Fibroblast of skin of back (primary cell): ENCODE data around the gene HOXA13. TPM values are rescaled to one million over a fixed set of nuclear protein-coding genes. Genes with fewer than 3 reads are reported as not detected.

Source experiments
- DNase-seq: peaks from one replicate; pipeline ENCODE4 v3.0.0-alpha.2; 2013
- polyA plus RNA-seq, 2 experiments: library from polyadenylated mRNA; unstranded; fragments of 120-200 nt; gene quantifications; one replicate each; pipeline ENCODE4 v1.2.1, GENCODE V29; 2013; ENCODE audit not compliant: insufficient read length in 2 of 2

HOXA13 gene
- not detected for polyA plus RNA-seq (2013, experiment 1 of 2; ENCODE audit: insufficient read length)
- polyA plus RNA-seq (2013, experiment 2 of 2; ENCODE audit: insufficient read length), result not detected

DNA sequence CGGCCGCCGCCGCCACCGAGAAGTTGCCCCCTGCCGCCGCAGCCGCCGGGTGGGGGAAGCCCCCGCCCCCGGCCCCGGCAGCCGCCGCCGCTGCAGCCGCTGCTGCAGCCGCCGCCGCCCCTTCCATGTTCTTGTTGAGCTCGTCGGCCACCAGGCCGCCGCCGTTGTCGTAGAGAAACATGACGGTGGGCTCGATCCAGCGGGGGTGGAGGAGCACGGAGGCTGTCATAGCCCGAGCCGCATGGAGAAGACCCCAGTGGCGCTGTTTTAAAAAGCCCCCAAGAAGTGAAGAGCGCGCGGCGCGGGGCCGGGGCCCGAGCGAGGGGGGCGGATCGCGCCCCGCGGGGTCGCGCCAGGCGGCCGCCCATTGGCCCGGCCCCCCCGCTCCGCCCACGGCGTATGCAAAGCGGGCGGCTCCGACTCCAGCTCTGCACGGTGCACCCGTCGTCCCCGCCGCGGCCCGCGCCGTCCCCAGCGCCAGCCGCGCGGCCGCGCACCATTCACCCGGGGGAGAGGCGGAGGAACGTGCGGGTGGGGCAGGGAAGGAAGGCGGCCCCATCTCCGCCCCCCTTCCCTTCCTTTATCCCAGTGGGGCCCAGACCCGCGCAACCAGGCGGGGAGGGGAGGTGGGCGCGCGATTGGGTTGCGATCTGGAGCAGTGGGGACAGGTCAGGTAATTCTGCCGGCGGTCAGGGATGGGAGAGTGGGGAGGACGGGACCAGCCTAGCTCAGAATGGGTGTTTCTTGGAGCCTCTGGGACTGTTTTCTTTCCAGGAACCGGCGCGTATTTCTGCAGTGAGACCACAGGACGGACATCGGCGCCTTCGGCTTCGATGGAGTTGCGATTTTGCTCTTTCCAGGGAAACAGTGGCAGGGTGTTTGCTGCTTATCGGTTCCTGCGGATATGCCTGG is at the start of gene HOXA13:
TSS of gene HOXA13 (minus strand) at position 243 of the 912 bp plus-strand sequence. CDS start at position 229, 14 bp downstream.
- DNase-seq, result peak; percentile 16

DNA sequence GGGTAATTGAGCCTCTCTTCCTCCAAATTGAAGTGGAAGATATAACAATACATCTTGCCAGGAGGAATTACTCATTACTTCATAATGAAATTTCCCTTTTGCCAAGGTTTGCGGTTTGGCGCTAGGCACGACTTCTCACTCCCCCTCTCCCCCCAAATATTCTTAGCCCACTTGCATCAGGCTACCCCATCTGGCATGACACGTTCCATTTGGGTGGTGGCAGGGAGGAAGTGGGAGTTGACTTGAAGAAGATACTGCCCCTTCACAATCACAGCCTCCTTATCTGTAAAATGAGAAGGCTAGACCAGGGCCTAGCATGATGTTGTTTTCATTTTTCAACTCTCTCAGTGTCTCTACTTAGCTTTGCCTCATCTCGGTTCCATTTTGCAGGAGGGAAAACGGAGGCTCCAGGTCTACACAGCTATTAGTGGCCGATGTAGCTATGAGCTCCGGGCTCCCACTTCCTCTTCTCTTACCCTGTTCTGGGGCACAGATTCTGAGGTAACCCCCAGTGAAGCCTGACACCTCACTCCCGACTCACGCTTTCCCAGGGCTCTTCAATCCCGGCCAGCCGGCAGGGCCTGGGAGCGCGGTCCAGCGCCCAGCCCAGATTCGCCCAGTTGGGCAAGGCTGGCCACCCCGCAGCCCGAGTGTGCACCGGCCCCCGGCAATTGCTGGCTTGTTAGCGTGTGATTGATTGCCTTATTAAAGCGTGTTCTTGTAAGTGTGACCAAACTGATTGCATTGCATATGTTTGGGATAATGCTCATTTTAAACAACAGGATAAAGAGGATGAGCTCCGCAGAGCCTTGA is 49.2 kb upstream of the HOXA13 start:
- peak; percentile 16 for DNase-seq

DNA sequence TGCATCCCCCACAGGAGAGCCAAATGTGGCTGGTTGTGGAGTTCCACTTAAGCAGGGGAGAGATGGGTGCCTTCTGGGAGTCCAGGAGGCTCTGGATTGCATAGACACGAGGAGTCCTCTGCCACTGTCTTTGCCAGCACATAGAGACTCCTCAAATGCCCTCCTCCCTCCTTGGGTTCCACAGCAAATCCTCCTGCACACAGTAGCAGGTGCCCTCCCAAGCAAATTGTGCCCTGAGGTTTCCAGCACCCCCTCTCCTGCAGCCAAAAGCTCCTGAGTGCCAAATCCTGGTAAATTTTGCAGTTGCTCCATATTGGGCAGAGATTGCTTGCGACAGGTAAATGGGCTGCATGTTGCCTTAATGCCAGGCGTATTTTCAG is 48.5 kb upstream of the HOXA13 start:
- no peak for DNase-seq

DNA sequence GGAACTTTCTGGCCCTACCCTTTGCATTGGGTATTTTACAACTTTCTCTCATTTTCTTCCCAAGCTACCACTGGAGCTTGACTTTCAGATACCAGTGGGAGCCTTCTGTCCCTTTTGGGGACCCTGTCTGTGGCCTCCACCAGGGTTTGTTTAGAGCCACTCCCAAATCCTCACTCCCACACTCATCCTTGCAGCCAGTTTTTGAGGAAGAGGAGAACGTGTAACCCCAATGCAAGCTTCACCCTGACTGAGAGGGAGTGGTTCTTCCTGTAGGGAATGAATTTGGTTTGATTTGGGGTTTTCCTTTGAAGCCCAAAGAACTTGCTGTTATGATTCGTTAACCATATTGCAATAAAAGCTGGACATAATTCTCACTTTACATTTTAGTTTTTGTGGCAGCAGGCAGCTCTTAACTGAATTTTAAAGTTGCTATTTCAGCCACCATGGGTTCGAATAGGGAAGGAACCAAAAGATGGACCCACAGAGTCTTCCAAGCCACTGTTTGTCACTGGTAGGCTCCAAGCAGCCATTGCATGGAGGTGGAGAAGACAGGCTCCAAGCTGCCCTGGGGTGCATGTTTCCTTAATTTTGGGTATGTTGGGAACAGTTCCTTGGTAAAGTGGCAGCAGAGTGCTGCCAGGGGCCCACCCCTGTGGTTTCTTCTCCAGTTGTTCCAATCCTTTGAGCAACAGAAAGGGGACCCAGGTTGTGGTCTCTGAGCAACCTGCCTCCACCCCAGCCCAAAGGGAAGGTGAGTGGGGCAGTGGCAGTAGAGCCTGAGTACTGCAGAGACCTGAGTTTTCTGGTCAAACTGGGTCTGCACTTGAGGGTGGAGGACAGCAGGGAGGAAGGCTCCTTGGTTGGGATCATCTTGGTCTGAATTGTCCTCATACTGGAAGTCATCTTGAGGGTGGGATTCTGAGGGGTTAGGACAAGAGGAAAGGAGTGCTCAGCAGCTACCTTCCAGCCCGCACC is 47.8 kb upstream of the HOXA13 start:
- no peak for DNase-seq

DNA sequence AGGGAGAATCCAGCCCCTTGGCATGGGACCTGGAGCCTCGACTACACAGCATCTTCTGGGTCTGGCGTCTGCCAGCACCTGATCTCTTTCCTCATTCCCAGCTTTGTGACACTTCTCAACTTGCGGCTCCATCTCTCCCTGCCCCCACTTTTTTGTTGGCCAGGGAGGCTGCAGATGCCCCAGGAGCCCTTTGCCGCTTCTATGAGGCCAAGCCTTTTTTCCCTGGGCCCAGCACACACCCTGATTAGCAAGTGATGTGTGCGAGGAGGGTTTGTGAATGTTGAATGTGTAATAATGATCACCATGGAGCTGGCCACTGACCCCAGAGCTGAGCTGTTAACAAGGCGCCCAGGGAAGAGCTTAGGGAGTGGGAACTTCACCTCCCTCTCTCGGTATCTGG is 47.1 kb upstream of the HOXA13 start:
- DNase-seq, result no peak

DNA sequence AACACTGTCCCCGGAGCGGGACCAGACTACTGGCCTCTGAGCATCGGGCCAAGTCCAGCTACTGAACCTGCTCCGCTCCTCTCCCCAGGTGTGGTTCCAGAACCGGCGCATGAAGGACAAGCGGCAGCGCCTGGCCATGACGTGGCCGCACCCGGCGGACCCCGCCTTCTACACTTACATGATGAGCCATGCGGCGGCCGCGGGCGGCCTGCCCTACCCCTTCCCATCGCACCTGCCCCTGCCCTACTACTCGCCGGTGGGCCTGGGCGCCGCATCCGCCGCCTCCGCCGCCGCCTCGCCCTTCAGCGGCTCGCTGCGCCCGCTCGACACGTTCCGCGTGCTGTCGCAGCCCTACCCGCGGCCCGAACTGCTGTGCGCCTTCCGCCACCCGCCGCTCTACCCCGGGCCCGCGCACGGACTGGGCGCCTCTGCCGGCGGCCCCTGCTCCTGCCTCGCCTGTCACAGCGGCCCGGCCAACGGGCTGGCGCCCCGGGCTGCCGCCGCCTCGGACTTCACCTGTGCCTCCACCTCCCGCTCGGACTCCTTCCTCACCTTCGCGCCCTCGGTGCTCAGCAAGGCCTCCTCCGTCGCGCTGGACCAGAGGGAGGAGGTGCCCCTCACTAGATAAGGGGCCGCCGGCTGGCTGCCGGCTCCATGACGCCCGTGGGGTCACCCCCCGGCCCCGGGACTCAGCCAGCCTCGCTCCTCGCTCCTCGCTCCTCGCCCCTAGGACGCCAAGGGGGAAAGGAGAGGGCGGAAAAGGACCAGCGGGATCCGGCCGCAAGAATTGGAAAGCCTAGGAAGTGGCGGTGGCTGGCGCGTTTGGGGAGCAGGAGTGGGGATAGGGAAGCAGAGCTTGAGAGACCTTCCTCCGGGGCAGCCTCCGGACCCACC is 46.2 kb upstream of the HOXA13 start:
- DNase-seq, result no peak

DNA sequence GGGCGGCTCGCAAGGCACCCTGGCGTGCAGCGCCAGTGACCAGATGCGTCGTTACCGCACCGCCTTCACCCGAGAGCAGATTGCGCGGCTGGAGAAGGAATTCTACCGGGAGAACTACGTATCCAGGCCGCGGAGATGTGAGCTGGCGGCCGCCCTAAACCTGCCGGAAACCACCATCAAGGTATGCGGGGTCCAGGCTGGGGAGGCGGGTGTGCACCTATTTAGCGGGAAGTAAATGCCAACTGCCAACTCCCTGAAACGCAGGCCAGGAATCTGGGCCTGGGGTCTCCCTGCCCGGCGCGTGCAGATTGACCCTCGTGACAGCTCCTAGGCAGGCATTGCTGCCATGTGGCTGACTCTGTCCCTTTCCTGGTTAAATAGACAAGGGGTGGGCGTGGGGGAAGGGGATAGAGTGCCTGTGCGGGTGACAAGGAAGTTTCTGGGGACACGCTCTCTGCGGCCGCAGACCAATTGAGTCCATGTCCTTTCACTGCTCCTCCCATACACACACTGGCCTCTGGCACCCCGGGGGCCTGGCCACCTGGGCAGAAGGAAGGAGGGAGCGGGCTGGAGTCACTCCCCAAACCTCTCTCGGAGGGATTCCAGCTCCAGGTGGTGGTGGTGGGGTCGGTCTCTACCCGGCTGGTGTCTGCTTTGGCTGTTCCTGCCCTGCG is 45.4 kb upstream of the HOXA13 start:
- no peak for DNase-seq

DNA sequence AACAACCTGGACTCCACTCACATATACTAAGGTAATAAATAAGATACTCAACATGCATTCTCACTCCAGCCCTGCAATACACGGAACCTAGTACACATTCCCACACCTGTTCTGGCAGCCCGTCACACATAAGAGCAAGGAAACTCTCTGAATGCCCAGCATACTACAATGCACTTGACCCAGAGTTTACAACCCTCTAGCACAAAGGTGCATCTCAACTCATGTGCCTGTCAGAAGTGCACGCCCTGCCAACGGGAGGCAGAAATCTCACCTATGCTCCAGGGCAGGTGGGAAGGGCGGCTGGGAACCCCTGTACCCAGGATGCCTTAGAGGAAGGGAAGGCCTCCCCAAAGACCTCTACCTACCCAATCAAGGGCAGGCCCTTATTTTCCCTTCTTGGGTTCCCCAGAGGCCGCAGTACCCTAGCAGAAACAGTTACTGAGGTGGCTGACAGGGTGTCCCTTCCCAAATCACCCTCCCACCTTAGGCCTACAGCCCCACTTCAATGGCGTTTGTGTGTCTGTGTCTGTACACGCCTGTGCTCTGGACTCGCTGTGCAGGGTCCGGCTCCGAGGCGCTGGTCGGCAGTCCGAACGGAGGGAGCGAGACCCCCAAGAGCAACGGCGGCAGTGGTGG is 44.7 kb upstream of the HOXA13 start:
- DNase-seq, result no peak

DNA sequence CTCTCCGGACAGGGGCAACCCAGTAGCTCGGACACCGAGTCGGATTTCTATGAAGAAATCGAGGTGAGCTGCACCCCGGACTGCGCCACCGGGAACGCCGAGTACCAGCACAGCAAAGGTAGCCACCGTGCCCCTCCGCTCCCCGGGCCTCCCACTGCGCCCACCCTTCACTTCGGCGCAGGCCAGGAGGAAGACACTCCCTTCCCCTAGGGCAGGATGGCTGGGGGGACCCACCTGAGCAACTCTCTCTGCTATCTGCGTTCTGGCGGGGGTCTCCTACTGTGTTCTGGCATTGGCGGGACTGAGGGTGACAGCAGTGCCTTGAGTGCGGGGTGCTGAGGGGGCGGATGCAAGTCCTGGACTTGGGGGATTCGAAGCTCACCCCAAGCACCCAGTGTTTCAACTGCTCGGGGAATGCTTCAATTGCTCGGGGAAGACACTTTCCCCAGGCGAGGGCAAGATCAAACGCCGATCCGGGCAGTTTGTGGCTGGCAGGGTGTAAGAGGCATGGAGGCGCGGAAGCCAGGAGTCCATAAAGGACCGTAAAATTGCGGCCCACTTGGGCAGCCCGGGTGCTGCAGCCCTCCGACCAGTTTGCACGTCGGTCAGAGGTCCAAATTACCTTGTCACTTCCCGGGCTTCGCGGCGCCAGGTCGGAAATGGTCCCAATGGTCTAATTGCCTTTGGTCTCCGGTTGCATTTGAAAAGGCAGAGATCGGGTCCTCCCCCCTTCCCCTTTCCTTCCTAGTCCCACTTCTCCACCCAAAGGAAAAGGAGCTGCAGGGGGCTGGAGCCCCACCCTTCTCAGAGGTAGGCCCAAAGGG is 43.7 kb upstream of the HOXA13 start:
- no peak for DNase-seq

DNA sequence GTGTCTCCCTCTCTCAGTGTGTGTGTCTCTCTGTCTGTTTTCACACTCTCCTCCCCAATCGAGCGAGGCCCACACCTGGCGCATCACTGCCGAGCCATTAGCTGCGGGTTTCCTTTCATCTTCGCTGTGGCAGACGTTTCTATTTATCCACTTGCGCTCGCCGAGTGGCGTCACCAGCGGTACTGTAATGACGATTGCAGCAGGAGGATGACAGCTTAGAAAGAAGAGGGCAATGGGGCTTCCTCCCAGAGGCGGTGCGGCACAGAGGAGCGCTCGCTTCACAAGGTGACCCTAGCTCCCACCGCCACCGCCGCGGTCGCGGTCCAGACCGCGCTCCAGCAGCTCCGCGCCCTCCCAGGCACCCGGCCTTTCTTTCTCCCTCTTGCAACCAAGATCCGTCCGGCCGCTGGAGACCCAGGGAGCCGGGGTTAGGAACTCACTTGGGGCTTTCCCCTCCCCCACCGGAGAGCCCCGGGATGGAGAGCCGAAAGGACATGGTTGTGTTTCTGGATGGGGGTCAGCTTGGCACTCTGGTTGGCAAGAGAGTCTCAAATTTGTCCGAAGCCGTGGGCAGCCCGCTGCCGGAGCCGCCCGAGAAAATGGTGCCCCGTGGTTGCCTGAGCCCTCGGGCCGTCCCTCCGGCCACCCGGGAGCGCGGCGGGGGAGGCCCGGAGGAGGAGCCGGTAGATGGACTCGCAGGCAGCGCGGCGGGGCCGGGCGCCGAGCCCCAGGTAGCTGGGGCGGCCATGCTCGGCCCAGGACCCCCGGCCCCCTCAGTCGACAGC is 42.9 kb upstream of the HOXA13 start, which contains the start of gene EVX1:
TSS of gene EVX1 (plus strand) at position 248 of the 785 bp plus-strand sequence. CDS start at position 477, 229 bp downstream.
- DNase-seq, result no peak

DNA sequence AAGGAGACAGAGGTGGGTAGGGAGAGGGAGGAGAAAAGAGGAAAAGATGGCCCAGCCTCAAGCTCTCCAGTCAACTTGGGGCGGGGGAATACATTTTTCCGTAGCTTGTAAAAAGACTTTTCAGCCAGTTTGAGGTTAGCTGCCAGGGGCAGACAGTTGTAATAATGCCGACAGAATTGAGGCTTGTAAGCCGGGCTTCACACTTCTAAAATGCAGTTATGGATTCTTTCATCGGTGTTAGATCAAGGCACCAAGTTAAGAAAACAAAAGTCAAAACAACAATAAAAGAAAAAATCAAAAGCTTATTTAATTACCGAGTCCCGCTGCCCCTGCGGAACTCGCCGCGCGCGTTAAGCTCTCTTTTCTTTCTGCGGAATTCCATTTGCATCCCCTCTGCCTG is 42.3 kb upstream of the HOXA13 start:
- no peak for DNase-seq

DNA sequence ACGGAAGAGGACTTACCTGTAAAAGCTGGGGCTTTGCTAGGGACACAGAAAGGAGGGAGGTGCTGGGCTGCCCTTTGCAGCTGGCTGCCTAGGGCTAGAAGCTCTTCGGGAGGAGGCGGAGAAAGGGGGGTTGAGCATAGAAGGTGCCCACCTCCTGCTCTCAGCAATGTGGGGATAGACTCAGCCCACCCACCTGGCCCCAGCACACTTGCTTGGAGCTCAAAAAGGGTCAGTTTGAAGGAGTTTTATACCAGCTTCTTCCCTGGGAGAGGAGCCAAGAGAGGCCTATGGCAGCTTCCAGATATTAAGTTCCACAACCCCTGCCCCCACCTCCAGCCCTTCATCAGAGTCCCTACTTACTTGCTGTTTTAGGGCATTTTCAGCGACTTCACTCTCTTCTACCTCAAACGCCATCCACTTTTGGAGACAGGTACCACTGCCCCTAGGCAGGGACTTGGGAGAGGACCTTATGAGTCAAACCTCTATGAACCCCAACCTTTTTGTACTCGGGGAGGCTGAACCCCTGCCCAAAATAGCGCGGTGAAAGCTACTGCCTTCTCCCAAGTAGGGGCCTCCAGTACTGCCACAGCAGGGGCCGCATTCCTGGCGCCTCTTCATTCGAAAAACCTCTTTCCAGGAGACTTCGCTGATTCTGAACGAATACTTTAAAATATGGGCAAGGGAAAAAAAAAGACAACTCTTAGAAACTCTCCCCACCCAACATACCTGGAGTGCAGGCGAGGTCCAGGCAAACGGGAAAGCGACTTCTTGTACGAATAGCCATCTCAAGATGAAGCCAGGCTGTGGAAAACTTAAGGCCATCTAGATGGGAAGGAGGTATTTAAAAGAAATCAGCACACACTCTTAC is 41.5 kb upstream of the HOXA13 start:
- no peak for DNase-seq

DNA sequence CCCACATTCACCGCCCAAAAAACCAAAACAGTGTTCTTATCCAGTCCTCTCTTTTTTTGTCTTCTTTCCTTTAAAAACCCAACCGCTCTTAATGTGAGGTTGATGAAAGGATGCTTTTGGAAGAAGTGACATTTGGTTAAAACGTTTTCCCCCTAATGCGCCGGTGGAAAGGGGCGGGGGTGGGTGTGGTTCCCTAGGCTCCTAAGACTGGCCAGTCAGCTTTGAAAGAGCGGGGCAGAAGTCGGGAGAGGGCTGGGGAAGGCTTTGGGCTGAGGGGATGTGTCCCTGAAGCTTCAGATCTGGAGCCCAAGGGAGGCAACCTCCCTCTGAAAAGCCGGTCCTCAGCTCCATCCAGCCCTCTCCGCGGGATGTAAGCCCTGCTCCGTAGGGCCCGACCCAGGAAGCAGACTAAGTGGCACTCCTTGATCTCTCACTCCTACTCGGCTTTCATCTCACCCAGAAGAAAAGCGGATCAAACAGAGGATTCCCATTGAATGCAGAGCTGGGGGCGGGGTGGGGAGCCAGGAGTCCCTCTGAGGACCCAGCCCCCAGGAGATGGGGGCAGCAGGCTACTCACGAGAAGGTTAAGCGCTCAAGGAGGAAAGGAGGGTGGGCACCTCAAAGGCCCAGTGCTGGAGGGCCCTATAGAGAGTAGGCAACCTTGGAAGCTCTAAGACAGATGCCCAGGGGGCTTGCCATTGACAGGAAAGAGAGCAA is 40.3 kb upstream of the HOXA13 start:
- no peak for DNase-seq

DNA sequence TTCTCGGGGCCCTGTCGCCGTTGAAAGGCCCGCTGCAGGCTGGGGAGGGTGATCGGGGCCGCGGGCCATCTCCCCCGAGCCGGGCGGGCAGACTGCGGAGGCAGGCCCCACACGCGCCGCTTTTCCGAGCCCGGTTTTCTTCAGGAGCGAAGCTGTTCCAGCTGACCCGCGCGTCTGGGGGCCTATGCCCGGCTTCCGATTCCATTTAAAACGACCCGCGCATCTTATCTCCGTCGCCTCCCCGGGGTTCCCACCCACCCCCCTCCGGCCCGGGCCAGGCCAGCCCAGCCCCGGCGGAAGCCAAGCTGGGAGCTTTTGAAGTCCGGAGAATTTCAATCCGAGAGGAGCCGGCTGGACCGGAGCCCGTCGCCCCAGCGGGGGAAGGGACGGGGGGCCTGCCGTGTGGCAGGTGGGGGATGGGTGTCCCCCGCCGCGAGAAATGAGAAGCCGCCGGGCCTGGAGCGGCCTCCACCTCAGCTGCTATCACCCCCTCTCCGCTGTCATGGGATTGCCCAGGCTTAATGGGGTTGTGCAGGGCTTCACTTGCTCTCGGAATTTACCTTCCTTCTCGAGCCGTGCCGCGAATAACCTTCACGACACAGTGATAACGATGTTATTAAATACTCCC is 39.6 kb upstream of the HOXA13 start:
- no peak for DNase-seq

DNA sequence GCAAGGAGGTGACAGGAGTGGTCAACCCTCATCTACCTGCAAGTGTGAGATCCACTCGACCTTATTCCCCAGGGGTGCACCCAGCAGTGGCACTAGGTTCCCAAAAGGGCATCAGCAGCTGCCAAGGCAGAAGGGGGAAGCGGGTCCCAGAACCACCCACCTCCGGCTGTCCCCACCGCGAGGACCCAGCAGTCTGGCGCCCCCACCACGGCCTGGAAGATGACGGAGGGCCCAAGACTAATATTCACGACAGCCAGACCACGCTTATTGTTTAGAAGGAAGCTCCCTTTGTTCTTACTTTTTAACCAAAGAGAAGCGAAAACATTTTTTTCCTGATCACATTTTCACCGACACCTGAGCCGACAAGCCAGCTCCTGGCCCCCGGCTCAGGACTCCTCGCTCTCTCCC is 39.1 kb upstream of the HOXA13 start:
- no peak for DNase-seq
